HepG2 (cell line): ENCODE data around the gene FPGS. TPM values are rescaled to one million over a fixed set of nuclear protein-coding genes. Genes with fewer than 3 reads are reported as not detected.

Source experiments
- ATAC-seq: fragments of 200-7000 bp; cut with Tn5 transposase; 3 replicates; pipeline ENCODE4 v1.9.1; 2020; ENCODE audit warnings: mild to moderate bottlenecking, moderate library complexity
- BruUV-seq: library from RNA; stranded (reverse); fragments of 400-500 nt; replicated peaks from 2 replicates; lab custom pipeline; 2021; lab: Mats Ljungman, UMichigan
- CTCF ChIA-PET: fragments of 300-600 bp; formaldehyde crosslinking; extraction: SDS; loops from one replicate; lab custom pipeline; 2021; ENCODE audit warnings: low total read pairs, inconsistent platforms, low intra/inter-chr PET ratio; lab: Yijun Ruan, JAX
- POLR2A ChIA-PET: fragments of 350-600 bp; sonication (Branson Sonifier 250); formaldehyde crosslinking; loops from one replicate; lab custom pipeline; 2020; ENCODE audit warnings: antibody characterized with exemption, inconsistent platforms; lab: Yijun Ruan, JAX
- DNase-seq: peaks from one replicate; pipeline ENCODE4 v3.0.0-alpha.2; 2015; ENCODE audit warnings: low spot score
- FAIRE-seq: peaks from 3 replicates; lab custom pipeline; 2011; peaks lifted over from hg19 to GRCh38; lab: Jason Lieb, UNC
- H2AFZ ChIP-seq: one replicate; pipeline ENCODE4 v1.6.1; 2011; ENCODE audit warnings: low read length, inconsistent platforms
- H3K27ac ChIP-seq: fragments of 300-600 bp; 3 replicates; pipeline ENCODE4 v1.8.0; 2011; ENCODE audit warnings: mixed run types, mild to moderate bottlenecking, mixed read lengths, low read length, inconsistent platforms; ENCODE audit not compliant: insufficient read depth; ENCODE audit errors: extremely low read length
- H3K27me3 ChIP-seq, 2 experiments: fragments of 200-600 bp in 1 of 2; 2 replicates in 1 of 2; 3 replicates in 1 of 2; pipeline versions ENCODE4 v1.6.0 to v1.8.0; 2011; ENCODE audit warnings: low read length in 2 of 2, mild to moderate bottlenecking in 2 of 2, moderate library complexity in 2 of 2, inconsistent platforms in 1 of 2; ENCODE audit not compliant: insufficient read depth in 2 of 2, control insufficient read depth in 1 of 2
- H3K36me3 ChIP-seq, 2 experiments: fragments of 200-600 bp in 1 of 2; replicated peaks in 1 of 2; 2 replicates in 1 of 2; 3 replicates in 1 of 2; pipeline versions ENCODE4 v1.5.1 to v1.8.0; 2011; ENCODE audit warnings: low read length in 2 of 2, inconsistent platforms in 1 of 2; ENCODE audit not compliant: insufficient read depth in 2 of 2, control insufficient read depth in 1 of 2
- H3K4me1 ChIP-seq: 2 replicates; pipeline ENCODE4 v1.5.1; 2012; ENCODE audit warnings: low read length, inconsistent platforms; ENCODE audit not compliant: insufficient read depth
- H3K4me2 ChIP-seq: 2 replicates; pipeline ENCODE4 v1.6.0; 2011; ENCODE audit warnings: low read depth, low read length, inconsistent platforms
- H3K4me3 ChIP-seq, 3 experiments: fragments of 200-600 bp in 1 of 3; sonication (generic), shearing (Covaris generic) in 1 of 3; replicated peaks in 1 of 3; 2 replicates each; pipeline ENCODE4 v1.5.1; 2011 to 2016; ENCODE audit warnings: low read length in 3 of 3, inconsistent platforms in 2 of 3, low read depth in 2 of 3, mild to moderate bottlenecking in 2 of 3, control low read depth in 1 of 3, mixed read lengths in 1 of 3; ENCODE audit not compliant: insufficient read depth in 1 of 3
- H3K79me2 ChIP-seq: one replicate; pipeline ENCODE4 v1.6.1; 2011; ENCODE audit warnings: low read length, inconsistent platforms; ENCODE audit not compliant: insufficient read depth
- H3K9ac ChIP-seq: 2 replicates; pipeline ENCODE4 v1.6.0; 2011; ENCODE audit warnings: mild to moderate bottlenecking, low read depth, low read length, inconsistent platforms; ENCODE audit not compliant: insufficient read depth
- H3K9me3 ChIP-seq: 2 replicates; pipeline ENCODE4 v1.5.1; 2012; ENCODE audit warnings: mild to moderate bottlenecking, low read length
- H4K20me1 ChIP-seq: 2 replicates; pipeline ENCODE4 v1.6.0; 2011; ENCODE audit warnings: inconsistent platforms, mild to moderate bottlenecking, low read length, moderate library complexity; ENCODE audit not compliant: insufficient read depth
- CREB1 ChIP-seq, 2 experiments: fragments of 450-650 bp in 1 of 2; IDR thresholded peaks; 2 replicates each; pipeline ENCODE4 v1.6.1; 2016 to 2017; ENCODE audit warnings: control low read depth in 1 of 2, mild to moderate bottlenecking in 1 of 2, missing compliant biosample characterization in 1 of 2, missing genetic modification characterization in 1 of 2
- HOXA3 ChIP-seq: sonication (generic); formaldehyde crosslinking; IDR thresholded peaks from 2 replicates; pipeline ENCODE4 v1.5.0; 2020; ENCODE audit warnings: missing genetic modification reagents
- NFIC ChIP-seq: IDR thresholded peaks from 2 replicates; pipeline ENCODE4 v1.6.1; 2012; ENCODE audit warnings: mild to moderate bottlenecking, low read length, inconsistent platforms
- STAT6 ChIP-seq: sonication (generic); formaldehyde crosslinking; IDR thresholded peaks from 2 replicates; pipeline ENCODE4 v1.4.0; 2020; ENCODE audit warnings: missing genetic modification reagents, mild to moderate bottlenecking, borderline replicate concordance
- TBX3 ChIP-seq: fragments of 450-650 bp; IDR thresholded peaks from 2 replicates; pipeline ENCODE4 v1.6.1; 2017; ENCODE audit warnings: antibody characterized with exemption, mild to moderate bottlenecking, inconsistent platforms, borderline replicate concordance
- ZBTB46 ChIP-seq: sonication (generic); formaldehyde crosslinking; IDR thresholded peaks from 2 replicates; pipeline ENCODE4 v1.4.0; 2020; ENCODE audit warnings: mild to moderate bottlenecking, missing genetic modification reagents, borderline replicate concordance
- ZFP41 ChIP-seq: sonication (generic); formaldehyde crosslinking; IDR thresholded peaks from 2 replicates; pipeline ENCODE4 v1.4.0; 2020; ENCODE audit warnings: mild to moderate bottlenecking, missing genetic modification reagents, borderline replicate concordance
- WGBS: methylation state at CpG from one replicate; pipeline ENCODE4 v1.1.6; 2017; ENCODE audit warnings: low lambda C conversion rate; 5-methylcytosine and 5-hydroxymethylcytosine counted together
- in situ Hi-C: cut with HindIII; loops from 2 replicates; pipeline ENCODE4 v1.10.0; 2017; ENCODE audit warnings: low pct_unique_long_range_greater_than_20kb; ENCODE audit not compliant: extremely low pct_ligation_motif_present
- intact Hi-C: fragments of 100-400 bp; cut with micrococcal nuclease; formaldehyde crosslinking; loops from one replicate; pipeline ENCODE4 v1.10.0; 2022; ENCODE audit not compliant: unreplicated experiment
- polyA plus RNA-seq, 8 experiments: library from polyadenylated mRNA; depleted of rRNA in 3 of 8; stranded (reverse) in 7 of 8; unstranded in 1 of 8; fragments of >200 nt; fragmentation: Illumina TruSeq in 4 of 8; extraction: Trizol in 4 of 8; gene quantifications; 2 replicates each; pipeline versions ENCODE4 v1.2.1 to v1.2.3, GENCODE V29; 2011 to 2016; ENCODE audit warnings: low read depth in 4 of 8, missing spikeins in 1 of 8, mixed read lengths in 1 of 8; ENCODE audit not compliant: insufficient read depth in 1 of 8
- total RNA-seq, 5 experiments: library from RNA; depleted of rRNA; stranded (reverse); fragments of >200 nt; fragmentation: Illumina TruSeq; extraction: Trizol; gene quantifications; 2 replicates each; pipeline ENCODE4 v1.2.3, GENCODE V29; 2016; ENCODE audit warnings: low read depth in 1 of 5

Gene FPGS
- total and polyA plus RNA-seq, 2 of the 13 experiments (the other 11 are each of a cell fraction or from before 2014, with no cell fraction given) = 35.6 to 36.8 TPM

- H4K20me1 ChIP-seq = no peaks in the 10 kb centered on the region
- ChIA-PET POLR2A (no interaction called here), CTCF (no interaction called here)
- FAIRE-seq (no peak), DNase-seq (no peak), ATAC-seq (no peak)
- in situ Hi-C loops = no loop called here
- H3K27ac ChIP-seq = no peak overlapping the region
- TF ChIP-seq ZFP41 (CRISPR knock-in tag) (no peak), ZBTB46 (no peak), CREB1 (IDR thresholded peaks at IDR 0.05) (no peak), CREB1 (CRISPR knock-in tag; IDR thresholded peaks at IDR 0.05) (no peak), TBX3 (no peak), NFIC (no peak), STAT6 (no peak), HOXA3 (no peak)
- WGBS = 28% methylated on average over 14 of the region's 61 CpGs
- no peak overlapping the region for H2AFZ ChIP-seq
- H3K4me1 ChIP-seq = no peaks in the 10 kb centered on the region
- BruUV-seq = no TSS peak
- peaks cover 0 to 45% of the 10 kb centered on the region in 2 experiments; a peak in 3 of 5 replicates for H3K27me3 ChIP-seq
- H3K79me2 ChIP-seq = no peaks in the 10 kb centered on the region
- no peak overlapping the region for H3K4me2 ChIP-seq
- H3K36me3 ChIP-seq = no peaks in the 10 kb centered on the region
- no peak overlapping the region for H3K9ac ChIP-seq
- intact Hi-C loops = no loop called here
- no peak overlapping the region for H3K4me3 ChIP-seq
- no peaks in the 10 kb centered on the region for H3K9me3 ChIP-seq
Observed at GRCh38 chr9:127755061-127756060, 47.3 kb upstream of the FPGS start.
